Epithelial cell of prostate (primary cell): ENCODE data around the gene SDHC.
A peak's percentile ranks its signal among the peaks of the same experiment; 100 is the strongest.
"Not testable (repeated sequence)": the region's sequence is repeated elsewhere in the genome, so short reads cannot be mapped to it uniquely, and the experiment has no call there.

Source experiments
- DNase-seq: peaks from one replicate; pipeline ENCODE4 v3.0.0-alpha.2; 2011; ENCODE audit warnings: low read depth, low spot score
- H3K27ac ChIP-seq: fragments of 450-650 bp; 2 replicates; pipeline ENCODE4 v1.5.1; 2017; ENCODE audit warnings: mild to moderate bottlenecking

The SDHC gene

DNA sequence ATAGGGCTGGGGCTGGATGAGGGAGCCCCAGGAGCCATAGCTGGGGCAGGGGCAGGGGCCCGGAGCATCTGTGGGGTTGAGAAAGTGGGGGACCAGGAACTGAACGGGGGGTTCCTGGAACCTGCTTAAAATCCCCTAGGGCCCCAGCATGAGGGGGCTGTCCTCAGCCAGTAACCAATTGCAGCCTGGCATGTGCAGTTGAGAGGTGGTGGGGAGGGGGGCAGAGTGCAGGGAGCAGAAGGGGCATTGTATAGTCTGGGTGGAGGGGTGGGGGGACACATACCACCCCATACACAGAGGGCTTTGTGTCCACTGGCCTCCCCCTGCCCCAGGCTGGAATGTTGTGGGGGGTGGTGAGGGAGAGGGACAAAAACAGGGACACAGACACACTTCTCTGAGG lies 4.3 kb upstream of the SDHC start, which contains the start of gene MPZ:
Gene MPZ, minus strand, starts transcription at position 101 of the 400 bp plus-strand sequence. Its CDS starts 63 bp downstream, at position 38.
- no peak for DNase-seq
- H3K27ac ChIP-seq: no peak within 1 kb of the TSS

DNA sequence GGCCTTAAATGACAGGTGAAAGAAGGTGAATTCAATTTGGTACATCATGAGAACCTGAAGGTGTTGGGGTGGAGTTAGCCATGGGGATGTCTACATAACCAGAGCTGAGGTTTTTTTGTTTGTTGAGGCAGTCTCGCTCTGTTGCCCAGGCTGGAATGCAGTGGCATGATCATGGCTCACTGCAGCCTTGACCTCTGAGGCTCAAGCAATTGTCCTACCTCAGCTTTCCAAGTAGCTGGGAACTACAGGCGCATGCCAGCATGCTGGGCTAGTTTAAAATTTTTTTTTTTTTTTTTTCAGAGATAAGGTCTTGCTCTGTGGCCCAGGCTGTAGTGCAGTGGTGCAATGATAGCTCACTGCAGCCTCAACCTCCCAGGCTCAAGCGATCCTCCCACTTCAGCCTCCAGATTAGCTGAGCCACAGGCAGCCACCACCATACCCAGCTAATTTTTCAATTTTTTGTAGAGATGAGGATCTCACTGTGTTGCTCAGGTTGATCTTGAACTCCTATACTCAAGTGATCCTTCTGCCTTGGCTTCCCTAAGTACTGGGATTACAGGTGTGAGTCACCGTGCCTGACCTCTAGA lies 2.5 kb upstream of the SDHC start:
- no peak for DNase-seq
- H3K27ac ChIP-seq: no peak overlapping the region

DNA sequence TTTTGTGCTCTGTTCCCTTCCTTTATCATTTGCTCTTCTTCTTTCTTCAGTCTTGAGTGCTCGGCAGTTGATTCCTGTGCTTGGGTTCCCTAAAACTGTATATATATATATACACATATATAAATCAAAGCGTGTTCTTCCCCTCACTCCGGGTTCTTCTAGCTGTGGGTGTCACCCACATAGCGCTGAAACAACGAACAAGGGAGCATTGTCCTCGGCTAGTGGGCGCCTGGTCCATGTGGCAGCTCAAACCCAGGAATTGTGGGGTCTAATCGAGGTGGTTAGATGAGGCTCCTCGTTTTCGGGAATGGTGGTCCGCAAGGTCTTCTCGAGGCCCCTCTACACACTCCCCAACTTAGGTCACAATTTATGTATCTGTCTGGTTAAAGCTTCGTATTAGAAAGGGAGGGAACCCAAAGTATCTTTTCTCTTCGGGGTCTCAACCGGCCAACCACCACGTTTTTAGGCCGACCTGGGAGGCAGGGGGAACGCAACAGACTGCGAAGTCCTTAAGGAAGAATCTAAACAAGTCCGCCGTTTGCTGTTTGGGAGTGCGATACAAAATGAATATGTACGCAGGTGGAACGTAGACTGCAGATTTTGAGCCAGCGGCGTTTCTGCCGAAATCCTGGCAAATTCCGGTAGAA lies 504 bp upstream of the SDHC start:
- DNase-seq: no peak
- H3K27ac ChIP-seq: peak overlapping the region; percentile 90

DNA sequence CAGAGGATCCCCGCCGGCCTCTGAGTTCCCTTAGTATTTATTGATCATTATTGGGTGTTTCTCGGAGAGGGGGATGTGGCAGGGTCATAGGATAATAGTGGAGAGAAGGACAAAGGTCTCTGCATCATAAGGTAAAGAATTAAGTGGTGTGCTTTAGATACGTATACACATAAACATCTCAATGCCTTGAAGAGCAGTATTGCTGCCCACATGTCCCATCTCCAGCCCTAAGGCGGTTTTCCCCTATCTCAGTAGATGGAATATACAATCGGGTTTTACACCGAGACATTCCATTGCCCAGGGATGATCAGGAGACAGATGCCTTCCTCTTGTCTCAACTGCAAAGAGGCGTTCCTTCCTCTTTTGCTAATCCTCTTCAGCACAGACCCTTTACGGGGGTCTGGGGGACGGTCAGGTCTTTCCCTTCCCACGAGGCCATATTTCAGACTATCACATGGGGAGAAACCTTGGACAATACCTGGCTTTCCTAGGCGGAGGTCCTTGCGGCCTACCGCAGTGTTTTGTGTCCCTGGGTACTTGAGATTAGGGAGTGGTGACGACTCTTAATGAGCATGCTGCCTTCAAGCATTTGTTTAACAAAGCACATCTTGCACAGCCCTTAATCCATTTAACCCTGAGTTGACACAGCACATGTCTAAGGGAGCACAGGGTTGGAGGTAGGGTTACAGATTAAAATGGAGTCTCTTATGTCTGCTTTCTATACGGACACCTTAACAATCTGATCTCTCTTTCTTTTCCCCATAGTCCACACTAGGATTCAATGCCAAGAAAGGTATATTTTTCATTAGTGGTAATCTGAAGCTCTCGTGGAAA lies 1.9 kb downstream of the SDHC start:
- H3K27ac ChIP-seq, DNase-seq: not testable (repeated sequence)

DNA sequence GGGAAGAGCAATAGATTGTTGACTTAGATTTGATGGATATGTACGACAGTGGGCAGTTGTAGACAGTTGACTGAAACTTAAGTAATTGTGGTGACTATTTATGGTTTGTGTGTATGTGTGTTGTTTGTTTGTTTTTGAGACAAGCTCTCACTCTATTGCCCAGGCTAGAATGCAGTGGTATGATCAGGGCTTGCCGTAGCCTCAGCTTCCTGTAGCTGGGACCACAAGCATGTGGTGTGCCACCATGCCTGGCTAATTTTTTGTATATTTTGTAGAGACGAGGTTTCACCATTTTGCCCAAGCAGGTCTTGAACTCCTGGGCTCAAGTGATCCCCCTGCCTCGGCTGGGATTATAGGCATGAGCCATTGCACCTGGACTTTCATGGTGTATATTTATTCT lies 9.8 kb downstream of the SDHC start:
- DNase-seq: no peak
- H3K27ac ChIP-seq: no peak overlapping the region

DNA sequence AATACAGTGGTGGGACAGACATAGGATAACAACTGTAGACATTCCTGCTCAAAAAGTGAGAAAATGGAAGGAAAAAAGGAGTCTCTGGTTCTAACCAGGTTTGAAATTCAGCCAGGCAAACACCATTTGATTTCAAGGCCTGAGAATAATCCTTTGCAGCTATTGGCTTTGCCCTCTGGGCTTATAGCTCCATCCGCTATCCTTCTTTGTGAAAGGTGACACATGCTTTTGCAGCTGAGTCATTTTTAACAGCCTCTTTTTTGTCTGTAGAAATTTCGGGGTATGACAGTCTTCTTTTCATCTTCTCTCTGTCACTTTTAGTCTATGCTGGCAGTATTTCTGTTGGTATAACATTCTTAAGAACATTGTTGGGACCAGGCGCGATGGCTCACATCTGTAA lies 16.2 kb downstream of the SDHC start:
- no peak for DNase-seq
- no peak overlapping the region for H3K27ac ChIP-seq

DNA sequence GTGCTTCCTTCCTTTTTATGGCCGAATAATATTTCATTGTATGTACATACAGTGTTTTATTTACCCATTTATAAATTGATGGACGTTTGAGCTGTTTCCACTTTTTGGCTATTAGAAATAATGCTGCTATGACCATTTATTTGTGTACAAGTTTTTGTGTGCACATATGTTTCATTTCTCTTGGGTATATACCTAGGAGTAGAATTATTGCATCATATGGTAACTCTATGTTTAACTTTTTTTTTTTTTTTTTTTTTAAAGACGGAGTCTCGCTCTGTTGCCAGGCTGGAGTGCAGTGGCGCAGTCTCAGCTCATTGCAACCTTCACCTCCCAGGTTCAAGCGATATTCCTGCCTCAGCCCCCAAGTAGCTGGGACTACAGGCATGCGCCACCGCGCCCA lies 19.0 kb downstream of the SDHC start:
- no peak overlapping the region for H3K27ac ChIP-seq
- no peak for DNase-seq

DNA sequence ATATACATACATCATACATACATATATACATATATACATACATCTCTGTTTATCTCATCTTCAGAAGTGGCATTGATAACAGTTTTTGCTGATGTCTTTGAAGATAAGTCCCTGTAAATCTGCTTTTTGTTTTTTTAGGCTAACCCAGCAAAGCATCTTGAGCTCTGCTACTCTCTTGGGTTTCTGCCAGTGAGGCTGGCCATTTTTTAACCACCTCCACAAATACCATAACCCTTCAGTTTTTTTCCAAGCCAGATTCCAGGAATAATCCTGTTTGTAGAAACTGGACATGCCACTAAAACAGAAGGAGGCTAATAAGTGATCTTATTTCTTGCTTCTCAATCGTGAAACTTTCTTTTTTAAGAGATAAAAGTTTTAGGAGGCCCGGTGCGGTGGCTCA lies 21.6 kb downstream of the SDHC start:
- DNase-seq: no peak
- no peak overlapping the region for H3K27ac ChIP-seq

DNA sequence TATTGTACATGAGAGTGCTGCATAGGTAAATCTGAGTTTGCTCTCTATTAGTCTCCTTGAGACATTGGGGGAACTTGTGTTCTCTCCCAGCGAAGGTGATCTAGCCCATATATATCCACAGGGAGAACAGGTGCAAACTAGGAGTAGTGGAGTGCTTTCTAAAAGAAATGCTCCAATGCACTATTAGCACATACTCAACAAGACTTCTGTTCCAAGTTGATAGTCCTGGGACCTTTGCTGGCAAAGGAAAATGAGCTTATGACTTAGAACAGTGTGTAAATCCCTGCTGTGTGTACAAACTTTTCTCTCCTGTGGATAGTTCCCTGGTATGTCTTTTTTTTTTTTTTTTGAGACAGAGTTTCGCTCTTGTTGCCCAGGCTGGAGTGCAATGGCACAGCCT lies 28.0 kb downstream of the SDHC start:
- DNase-seq: no peak
- no peak overlapping the region for H3K27ac ChIP-seq

DNA sequence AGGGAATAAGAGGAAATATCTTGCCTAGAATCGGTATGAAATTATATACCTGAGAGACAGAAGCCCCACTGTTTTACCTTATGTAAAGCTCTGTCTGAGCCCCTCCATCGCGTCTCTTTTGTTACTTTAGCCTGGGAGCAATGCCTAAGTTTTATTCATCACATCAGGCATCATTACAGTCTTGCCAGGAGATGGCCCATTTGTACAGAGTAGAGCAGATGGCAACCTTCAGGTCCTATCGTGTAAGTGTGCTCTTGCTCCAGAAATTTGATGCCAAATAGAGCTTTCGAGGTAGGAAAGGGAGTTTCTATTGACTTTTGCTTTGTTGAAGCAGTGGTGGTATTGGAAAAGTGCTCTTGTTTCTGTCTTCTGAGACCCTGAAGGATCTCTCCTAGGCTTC lies 28.6 kb downstream of the SDHC start:
- no peak for DNase-seq
- no peak overlapping the region for H3K27ac ChIP-seq

DNA sequence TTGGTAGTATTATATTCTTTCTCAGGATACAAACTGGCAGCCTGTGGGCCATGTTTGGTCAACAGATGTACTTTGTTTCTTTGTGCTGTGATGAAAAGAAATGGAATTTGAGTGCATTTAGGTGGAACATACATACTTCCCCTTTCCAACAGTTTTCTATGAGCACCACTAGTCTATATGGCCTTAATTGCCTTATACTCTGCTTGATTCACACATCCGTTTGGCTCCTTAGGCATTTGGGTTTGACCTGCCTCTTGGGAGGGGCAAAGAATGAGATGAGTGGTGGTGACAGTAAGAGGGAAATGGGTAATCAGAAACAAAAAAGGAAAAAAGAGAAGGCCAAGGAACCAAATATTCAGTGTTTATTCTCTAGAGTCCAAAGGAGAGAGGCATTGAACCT lies 36.5 kb downstream of the SDHC start:
- H3K27ac ChIP-seq: no peak overlapping the region
- no peak for DNase-seq

DNA sequence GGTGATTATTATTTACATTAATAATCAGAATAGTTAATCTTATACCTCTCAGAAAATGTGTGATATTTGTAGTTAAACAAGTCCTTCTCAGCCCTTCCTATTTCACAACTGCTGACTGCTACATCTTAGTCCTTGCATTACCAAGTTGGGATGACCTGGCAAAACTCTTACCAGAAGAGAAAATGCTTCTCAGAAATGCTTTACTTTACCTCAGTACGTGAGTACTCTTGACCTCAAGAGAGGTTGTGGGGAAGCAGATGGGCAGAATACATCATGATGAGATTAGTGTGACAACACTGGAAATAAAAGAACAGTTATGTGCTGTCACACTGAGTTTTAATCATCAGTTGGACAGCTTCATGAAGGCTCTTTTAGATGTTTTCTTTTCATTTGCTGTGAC lies 37.3 kb downstream of the SDHC start:
- DNase-seq: no peak

DNA sequence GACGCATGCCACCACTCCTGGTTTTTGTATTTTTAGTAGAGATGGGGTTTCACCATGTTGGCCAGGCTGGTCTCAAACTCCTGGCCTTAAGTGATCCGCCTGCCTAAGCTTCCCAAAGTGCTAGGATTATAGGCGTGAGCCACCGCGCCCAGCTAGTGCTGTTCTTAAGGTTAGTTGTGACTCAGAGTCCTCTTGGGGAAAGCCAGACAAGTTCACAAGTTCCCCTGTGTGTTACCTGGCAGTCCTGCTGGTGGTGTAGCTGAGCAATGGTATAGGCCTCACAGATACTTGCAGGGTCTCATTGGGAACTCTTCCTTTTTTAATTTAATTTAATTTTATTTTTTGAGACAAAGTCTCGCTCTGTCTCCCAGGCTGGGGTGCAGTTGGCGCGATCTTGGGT lies 42.9 kb downstream of the SDHC start:
- no peak for DNase-seq

More for the DNA sequence above, 37.3 kb downstream of the SDHC start:
- H3K27ac ChIP-seq: no peak overlapping the region

DNA sequence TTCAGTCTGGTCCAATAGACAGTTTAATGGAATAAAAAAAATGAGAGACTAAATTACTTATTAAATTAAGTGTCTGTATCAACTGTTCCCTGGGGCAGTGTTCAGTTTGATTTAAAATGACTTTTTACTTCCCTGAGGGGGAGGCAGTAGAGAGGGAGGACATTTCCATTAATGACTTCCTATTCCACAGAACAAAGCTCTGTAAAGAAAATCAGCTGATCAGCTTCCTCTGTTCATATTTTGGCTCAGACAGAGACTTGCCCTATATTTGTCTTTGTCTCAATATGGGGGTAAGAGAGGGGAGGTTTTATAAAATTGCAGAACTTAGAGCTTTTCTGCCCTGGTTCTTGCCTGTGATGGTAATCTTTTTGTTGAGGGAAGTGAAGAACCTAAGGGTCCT lies 45.1 kb downstream of the SDHC start:
- H3K27ac ChIP-seq: no peak overlapping the region
- no peak for DNase-seq

More for the DNA sequence above, 42.9 kb downstream of the SDHC start:
- H3K27ac ChIP-seq: no peak overlapping the region

DNA sequence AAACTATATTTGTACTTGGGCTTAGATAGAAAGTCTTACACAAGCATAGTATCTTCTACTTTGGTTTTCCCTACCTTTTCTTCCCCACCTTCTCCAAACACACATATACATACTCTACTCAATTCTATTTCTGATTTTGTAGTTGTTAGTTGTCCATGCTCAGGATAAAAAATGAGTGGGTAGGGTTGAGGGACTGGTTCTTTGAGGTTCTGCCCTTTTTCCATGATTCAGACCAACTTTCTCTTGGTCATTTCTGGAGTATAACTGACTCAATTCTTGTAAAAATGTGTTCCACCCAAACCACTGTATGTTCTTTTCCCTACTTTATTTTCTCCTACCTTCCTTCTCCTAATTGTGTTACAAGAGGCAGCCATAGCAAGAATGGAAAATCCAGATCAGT lies 50.2 kb downstream of the SDHC start:
- no peak for DNase-seq
- H3K27ac ChIP-seq: no peak overlapping the region

DNA sequence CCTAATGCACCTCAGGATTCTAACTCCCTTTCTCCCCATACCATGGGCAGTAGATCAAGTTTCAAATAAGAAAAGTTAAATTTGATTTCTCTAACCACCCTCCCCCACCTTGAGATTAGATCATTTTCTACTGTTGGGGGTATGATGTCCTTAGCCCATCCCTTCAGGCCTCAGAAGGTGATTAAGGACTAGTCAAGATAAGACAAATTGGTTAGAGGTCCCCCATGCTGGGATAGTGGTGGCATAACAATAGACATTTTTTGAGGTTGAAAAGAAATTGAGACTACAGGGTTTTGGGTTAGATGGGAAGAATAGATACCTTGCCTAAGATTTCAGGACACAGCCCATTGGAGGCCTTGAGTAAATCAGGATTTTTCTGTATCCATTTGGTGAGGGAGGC lies 51.0 kb downstream of the SDHC start:
- no peak overlapping the region for H3K27ac ChIP-seq
- DNase-seq: no peak

DNA sequence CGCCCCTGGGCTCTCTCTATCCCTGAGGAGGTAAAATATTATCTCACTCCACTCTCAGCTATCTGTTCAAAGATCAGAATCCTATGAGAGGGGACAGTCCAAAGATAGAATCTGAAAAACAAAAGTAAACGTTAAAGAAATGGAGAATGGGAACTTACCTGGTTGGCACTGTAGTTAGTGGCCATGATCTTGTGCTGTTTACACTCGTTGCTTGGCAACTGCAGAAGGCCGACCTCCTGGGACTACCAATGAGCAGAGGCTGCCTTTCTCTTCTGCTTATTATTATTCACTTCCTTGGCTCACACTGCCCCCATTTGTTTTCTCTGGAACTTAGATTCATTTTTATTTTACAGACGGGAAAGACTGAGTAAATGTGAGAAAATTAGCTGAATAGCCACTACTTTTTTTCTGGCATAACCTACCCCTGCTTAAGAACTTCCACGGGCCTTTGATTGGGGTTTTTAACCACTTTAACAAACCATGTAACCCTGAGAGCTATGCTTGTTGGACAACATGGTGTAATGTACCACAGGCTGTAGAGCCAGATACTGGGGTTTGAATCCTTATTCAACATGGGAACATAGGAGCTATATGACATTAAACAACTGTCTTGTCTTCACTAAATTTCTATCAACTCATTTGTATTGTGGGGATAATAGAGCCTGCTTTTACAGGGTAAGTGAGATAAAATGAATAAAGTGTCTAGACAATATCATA lies 53.7 kb downstream of the SDHC start, which contains the start of gene CFAP126:
Gene CFAP126, minus strand, starts transcription at position 193 of the 717 bp plus-strand sequence. Its CDS starts 8 bp downstream, at position 185.
- H3K27ac ChIP-seq: no peak within 1 kb of the TSS
- no peak for DNase-seq

DNA sequence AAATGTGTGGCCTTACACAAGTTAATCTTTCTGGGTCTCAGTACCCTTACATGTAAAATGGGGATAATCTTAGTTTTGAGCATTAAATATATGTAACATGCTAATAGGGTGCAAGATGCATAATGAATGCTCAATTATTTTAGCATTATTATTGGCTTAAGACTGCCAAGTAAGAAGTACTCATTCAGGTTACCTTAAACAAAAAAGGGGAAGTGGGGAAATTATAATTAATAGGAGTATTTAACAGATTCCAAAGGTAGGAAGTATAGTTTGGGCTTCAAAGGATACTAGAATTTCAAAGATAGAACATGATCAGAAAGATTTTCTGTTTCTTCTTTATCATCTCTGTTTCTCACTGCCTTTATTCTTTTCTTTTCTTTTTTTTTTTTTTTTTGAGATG lies 59.3 kb downstream of the SDHC start:
- DNase-seq: no peak
- H3K27ac ChIP-seq: no peak overlapping the region

DNA sequence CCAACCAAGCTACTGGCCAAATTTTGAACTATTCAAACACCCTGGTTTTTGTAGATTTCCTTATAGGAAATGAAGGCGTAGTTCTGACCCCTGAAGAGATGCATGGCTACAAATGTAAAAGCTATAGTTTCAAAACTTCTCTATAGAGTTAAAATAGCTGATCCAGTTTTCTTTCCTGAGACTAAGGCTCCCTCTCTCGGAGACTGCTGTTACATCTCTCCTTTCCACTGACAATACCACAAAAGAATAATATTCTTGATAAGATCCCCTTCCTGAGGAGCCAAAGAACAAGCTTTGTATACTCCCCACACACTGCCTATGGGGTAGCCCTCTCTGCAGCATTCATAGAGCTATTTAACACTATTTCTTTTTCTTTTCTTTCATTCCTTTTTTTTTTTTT lies 60.2 kb downstream of the SDHC start:
- no peak for DNase-seq
- H3K27ac ChIP-seq: no peak overlapping the region

DNA sequence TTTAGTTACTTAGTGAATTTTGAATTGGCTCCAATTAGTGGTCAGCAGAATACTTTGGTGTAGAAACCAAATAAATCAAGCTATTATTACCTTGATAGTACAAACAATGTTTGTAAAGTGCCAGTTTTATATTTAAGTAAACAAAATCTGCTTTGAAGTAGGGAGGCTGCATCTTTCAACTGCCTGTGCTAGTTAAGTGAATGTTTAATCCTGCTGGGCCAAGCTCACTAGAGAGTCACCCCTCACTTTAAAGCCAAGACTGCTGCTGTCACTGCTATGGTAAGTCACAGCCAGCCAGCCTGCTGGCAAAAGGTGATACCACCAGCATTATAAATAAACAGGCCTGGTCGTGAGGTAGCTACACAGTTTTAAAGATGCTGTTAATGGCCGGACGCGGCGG lies 63.8 kb downstream of the SDHC start:
- H3K27ac ChIP-seq: no peak overlapping the region
- DNase-seq: no peak

DNA sequence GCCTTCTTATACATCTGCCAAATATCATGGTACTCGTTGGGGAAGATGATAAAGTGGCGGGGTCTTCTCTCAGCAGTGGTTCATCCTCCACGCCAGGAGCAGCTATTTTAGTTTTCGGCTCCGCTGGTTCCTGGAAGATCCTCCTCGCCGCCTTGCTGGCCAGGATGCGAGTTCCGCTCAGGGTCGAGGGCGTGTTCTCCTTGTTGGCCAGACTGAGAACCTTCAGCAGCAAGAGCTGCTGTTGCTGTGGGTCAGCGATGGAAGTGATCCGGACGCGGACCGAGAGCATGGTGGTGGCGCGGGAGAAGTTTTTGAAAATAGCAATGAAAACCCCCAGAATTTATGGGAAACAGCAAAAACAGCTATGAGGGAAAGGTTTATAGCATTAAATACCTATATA lies 64.9 kb downstream of the SDHC start:
- no peak overlapping the region for H3K27ac ChIP-seq
- no peak for DNase-seq
